OCI-LY3 (cell line): ENCODE results near the gene HDAC4.

Source experiments
- H2AFZ ChIP-seq: fragments of 200-600, 300-600 bp; shearing (Covaris generic); 2 replicates; pipeline ENCODE4 v1.6.0; 2014; ENCODE audit warnings: antibody characterized with exemption, low read depth, low read length
- H3K27ac ChIP-seq: fragments of 200-600, 300-600 bp; sonication (generic); 2 replicates; pipeline ENCODE4 v1.5.1; 2014; ENCODE audit warnings: mild to moderate bottlenecking, low read length, moderate library complexity, mixed read lengths
- H3K27me3 ChIP-seq: fragments of 200-600, 300-600 bp; sonication (generic); 2 replicates; pipeline ENCODE4 v1.6.1; 2014; ENCODE audit warnings: low read depth, low read length, mixed read lengths
- H3K36me3 ChIP-seq: fragments of 200-600, 300-600 bp; sonication (generic); replicated peaks from 2 replicates; pipeline ENCODE3; 2014; ENCODE audit warnings: low read depth, low read length, mixed read lengths
- H3K4me1 ChIP-seq: fragments of 300-600, 200-600 bp; sonication (generic); 2 replicates; pipeline ENCODE4 v1.6.1; 2014; ENCODE audit warnings: low read length, mixed read lengths
- H3K4me2 ChIP-seq: fragments of 200-600, 300-600 bp; sonication (generic); 2 replicates; pipeline ENCODE4 v1.6.1; 2014; ENCODE audit warnings: low read length, mixed read lengths
- H3K4me3 ChIP-seq: fragments of 300-600, 200-600 bp; sonication (generic); 2 replicates; pipeline ENCODE4 v1.5.1; 2014; ENCODE audit warnings: antibody characterized with exemption, mild to moderate bottlenecking, low read length, moderate library complexity
- H3K79me2 ChIP-seq: fragments of 300-600, 200-600 bp; shearing (Covaris generic); 2 replicates; pipeline ENCODE4 v1.6.1; 2014; ENCODE audit warnings: mild to moderate bottlenecking, low read length, mixed read lengths
- H3K9ac ChIP-seq: fragments of 300-600, 200-600 bp; shearing (Covaris generic); 2 replicates; pipeline ENCODE4 v1.6.0; 2014; ENCODE audit warnings: mild to moderate bottlenecking, low read length, moderate library complexity
- H3K9me3 ChIP-seq: fragments of 200-600, 300-600 bp; shearing (Covaris generic); 2 replicates; pipeline ENCODE4 v1.6.1; 2014; ENCODE audit warnings: low read length, mixed read lengths; ENCODE audit not compliant: insufficient read depth
- H4K20me1 ChIP-seq: fragments of 200-600, 300-600 bp; sonication (generic); 2 replicates; pipeline ENCODE4 v1.6.1; 2016; ENCODE audit warnings: low read length, mixed read lengths; ENCODE audit not compliant: insufficient read depth
- CTCF ChIP-seq: fragments of 200-600, 300-600 bp; sonication (generic); IDR thresholded peaks from 2 replicates; pipeline ENCODE4 v1.5.1; 2014; ENCODE audit warnings: antibody characterized with exemption, low read length, low read depth
- EZH2phosphoT487 ChIP-seq: fragments of 200-600 bp; shearing (Covaris generic); IDR thresholded peaks from 2 replicates; pipeline ENCODE4 v1.6.1; 2018; ENCODE audit warnings: antibody characterized with exemption, mixed run types, low read depth

The HDAC4 gene

DNA sequence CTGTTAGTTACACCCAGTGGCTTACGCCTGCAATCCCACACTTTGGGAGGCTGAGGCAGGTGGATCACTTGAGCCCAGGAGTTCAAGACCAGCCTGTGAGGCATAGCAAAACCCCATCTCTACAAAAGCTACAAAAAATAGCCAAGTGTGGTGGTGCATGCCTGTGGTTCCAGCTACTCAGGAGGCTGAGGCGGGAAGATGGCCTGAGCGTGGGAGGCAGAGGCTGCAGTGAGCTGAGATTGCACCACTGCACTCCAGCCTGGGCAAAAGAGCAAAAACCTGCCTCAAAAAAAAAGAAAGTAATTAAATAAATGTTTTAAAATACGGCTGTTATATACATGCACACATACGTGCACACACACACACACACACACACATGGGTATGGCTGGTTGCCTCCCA is 194.8 kb downstream of the HDAC4 start:
- H3K9ac ChIP-seq = no peak overlapping the region
- no peaks in the 10 kb centered on the region for H4K20me1 ChIP-seq
- H3K36me3 ChIP-seq = no peaks in the 10 kb centered on the region
- H3K4me2 ChIP-seq = no peak overlapping the region
- no peaks in the 10 kb centered on the region for H3K4me1 ChIP-seq
- no peaks in the 10 kb centered on the region for H3K9me3 ChIP-seq
- H3K4me3 ChIP-seq = no peak overlapping the region
- H2AFZ ChIP-seq = no peak overlapping the region
- TF ChIP-seq CTCF (no peak), EZH2phosphoT487 (no peak)
- no peak overlapping the region for H3K27ac ChIP-seq
- H3K79me2 ChIP-seq = no peaks in the 10 kb centered on the region
- no peaks in the 10 kb centered on the region for H3K27me3 ChIP-seq

DNA sequence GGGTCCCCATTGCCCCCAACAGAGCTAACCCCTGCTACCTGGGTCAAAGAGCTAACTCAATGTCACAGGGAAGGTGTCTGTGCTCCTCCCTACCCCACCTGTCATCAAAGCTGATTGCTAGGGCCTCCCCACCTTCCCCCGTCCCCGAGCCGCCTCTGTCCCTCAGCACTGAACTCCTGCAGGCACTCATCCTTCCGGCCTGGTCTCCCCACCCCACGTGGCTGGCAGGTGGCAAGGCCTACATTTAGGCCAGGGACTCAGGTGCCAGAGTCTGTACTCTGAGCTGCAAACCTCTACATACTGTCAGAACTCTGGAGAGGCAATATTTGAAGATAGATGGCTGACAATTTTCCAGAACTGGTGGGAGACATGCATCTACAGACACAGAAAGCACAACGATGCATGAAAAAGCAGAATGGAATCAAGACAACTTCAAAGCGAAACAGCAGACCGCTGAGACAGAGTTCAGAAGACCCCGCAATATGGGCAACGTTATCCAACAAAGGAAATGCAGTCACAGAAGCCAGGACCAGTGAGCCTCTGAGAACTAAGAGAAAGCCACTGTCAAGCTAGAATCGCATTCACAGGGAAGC is 195.8 kb downstream of the HDAC4 start:
- Histone ChIP-seq H4K20me1 (no peaks in the 10 kb centered on the region), H3K4me2 (no peak overlapping the region), H3K79me2 (no peaks in the 10 kb centered on the region)

GRCh38 chr2:239204136-239204875 is 196.5 kb downstream of the HDAC4 start:
- TF ChIP-seq CTCF (no peak), EZH2phosphoT487 (no peak)
- no peaks in the 10 kb centered on the region for H3K9me3 ChIP-seq
- H3K36me3 ChIP-seq = no peaks in the 10 kb centered on the region
- H2AFZ ChIP-seq = no peak overlapping the region
- no peak overlapping the region for H3K27ac ChIP-seq
- H3K4me2 ChIP-seq = no peak overlapping the region
- no peaks in the 10 kb centered on the region for H4K20me1 ChIP-seq
- H3K9ac ChIP-seq = no peak overlapping the region
- H3K4me1 ChIP-seq = no peaks in the 10 kb centered on the region
- no peaks in the 10 kb centered on the region for H3K79me2 ChIP-seq
- H3K4me3 ChIP-seq = no peak overlapping the region
- H3K27me3 ChIP-seq = no peaks in the 10 kb centered on the region

More for the DNA sequence above, 195.8 kb downstream of the HDAC4 start:
- no peak for TF ChIP-seq CTCF
- TF ChIP-seq EZH2phosphoT487 = no peak
- no peaks in the 10 kb centered on the region for H3K36me3 ChIP-seq
- no peak overlapping the region for H3K9ac ChIP-seq
- no peak overlapping the region for H3K27ac ChIP-seq
- no peaks in the 10 kb centered on the region for H3K4me1 ChIP-seq
- no peaks in the 10 kb centered on the region for H3K9me3 ChIP-seq
- no peak overlapping the region for H2AFZ ChIP-seq
- no peak overlapping the region for H3K4me3 ChIP-seq
- H3K27me3 ChIP-seq = no peaks in the 10 kb centered on the region

DNA sequence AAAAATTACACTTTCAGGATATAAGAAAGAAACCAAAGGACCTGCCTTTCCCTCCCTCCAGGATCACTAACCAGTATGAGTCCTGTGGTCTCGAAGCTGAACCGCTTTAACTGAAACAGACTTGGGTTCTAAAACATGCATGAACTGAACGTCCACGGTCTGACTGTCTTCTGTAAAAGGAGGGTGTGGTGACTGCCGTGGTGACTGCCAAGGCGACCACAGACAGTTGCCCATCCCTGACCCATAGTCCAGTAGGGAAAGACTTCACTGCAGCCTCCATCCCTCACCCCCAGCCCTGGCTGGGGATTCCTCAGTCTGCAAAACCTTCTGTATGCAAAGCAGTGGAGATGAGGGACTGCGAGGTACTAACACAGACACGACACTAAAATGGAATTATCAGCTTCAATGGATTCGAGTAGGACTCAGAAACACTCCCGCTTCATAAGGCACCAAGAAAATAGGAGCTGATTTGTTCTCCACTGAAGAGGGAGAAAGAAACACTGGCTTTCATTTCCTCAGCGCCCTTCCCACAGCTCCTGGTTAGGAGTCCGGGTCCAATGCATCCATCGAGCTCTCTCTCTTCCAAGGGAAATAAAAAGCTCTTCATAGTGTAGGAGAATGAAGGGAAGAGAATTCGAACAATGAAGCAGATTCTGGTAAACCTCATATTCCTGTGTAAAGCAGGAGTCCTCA is 197.2 kb downstream of the HDAC4 start:
- H3K4me2 ChIP-seq = no peak overlapping the region
- no peaks in the 10 kb centered on the region for H4K20me1 ChIP-seq
- H3K27ac ChIP-seq = no peak overlapping the region
- no peaks in the 10 kb centered on the region for H3K27me3 ChIP-seq
- no peak overlapping the region for H3K9ac ChIP-seq
- H3K79me2 ChIP-seq = no peaks in the 10 kb centered on the region
- no peak for TF ChIP-seq CTCF
- TF ChIP-seq EZH2phosphoT487 = no peak
- no peaks in the 10 kb centered on the region for H3K36me3 ChIP-seq
- H3K4me3 ChIP-seq = no peak overlapping the region
- no peaks in the 10 kb centered on the region for H3K9me3 ChIP-seq
- no peaks in the 10 kb centered on the region for H3K4me1 ChIP-seq
- H2AFZ ChIP-seq = no peak overlapping the region
